Right renal cortex interstitium (tissue), 3 donors: Measurements from ENCODE around the gene INPP5A. TPM values are rescaled to one million over a fixed set of nuclear protein-coding genes. Genes with fewer than 3 reads are reported as not detected.

ENCODE experiments used
- DNase-seq, 3 donors: peaks; one replicate each; pipeline ENCODE4 v3.0.0-alpha.2; 2013; ENCODE audit warnings: low read depth in 3 of 3, low spot score in 2 of 3
- polyA plus RNA-seq, 3 donors: library from polyadenylated mRNA; unstranded; fragments of 120-200 nt; gene quantifications; one replicate each; pipeline ENCODE4 v1.2.1, GENCODE V29; 2013; ENCODE audit not compliant: insufficient read length in 3 of 3

The INPP5A gene
- polyA plus RNA-seq, 3 donors: 35.1 to 36.4 (median 35.4) TPM

DNA sequence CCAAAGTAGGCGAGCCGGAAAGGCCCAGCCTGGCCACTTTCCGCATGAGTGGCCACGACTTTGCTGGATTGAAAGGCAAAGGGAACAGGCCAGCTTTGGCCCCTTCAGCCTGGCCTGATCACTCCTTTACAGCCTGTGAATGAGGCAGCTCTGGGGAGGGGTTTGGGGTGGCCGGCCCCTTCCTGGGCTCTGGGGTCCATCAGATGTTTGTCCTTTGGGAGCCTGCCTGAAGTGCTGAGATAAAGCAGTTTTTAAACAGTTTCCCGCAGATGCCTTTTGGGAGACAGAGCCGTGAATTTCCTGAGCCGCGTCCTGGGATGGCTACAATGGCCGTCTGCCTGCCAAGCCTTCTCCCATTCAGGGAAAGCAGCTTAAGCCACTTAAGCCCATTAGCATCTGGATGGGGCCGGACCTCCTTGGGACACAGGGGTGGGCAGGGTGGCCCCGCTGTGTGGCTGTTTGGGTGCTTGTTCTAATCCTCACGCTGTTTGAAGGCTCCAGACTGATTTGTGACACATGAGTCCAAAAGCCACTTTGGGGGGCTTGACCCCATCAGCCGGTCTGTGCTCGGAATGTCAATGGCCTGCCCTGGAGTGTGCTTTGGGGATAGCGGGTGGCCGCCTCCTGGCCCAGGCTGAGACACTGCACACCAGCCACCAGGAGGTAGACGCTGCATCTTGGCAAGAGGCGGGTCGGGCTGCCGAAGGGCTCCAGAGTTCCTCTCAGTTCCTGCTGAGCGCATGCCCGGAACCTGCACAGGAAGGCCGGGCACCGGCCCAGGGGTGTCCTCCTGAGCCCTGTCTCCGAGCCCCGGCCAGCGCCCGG lies 209.4 kb downstream of the INPP5A start:
- DNase-seq: no peak

DNA sequence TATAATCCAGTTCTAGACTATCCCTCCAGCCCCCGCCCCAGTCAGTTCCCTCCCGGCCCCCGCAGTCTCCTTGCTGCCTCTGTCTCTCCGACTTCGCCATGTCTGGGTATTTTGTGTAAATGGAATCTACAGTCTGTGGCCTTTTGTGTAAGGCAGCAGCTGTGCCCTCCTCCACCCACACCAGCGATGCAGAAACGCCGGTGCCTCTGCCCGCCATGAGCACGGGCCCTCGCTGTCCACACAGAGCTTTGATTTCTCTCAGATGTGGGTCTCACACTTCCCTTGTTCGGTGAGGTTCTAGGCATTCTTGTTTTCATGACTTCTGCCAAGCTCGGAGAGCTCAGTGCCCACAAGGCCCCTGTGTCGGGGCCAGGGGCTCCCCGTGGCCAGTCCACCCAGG lies 210.5 kb downstream of the INPP5A start:
- DNase-seq: no peak

DNA sequence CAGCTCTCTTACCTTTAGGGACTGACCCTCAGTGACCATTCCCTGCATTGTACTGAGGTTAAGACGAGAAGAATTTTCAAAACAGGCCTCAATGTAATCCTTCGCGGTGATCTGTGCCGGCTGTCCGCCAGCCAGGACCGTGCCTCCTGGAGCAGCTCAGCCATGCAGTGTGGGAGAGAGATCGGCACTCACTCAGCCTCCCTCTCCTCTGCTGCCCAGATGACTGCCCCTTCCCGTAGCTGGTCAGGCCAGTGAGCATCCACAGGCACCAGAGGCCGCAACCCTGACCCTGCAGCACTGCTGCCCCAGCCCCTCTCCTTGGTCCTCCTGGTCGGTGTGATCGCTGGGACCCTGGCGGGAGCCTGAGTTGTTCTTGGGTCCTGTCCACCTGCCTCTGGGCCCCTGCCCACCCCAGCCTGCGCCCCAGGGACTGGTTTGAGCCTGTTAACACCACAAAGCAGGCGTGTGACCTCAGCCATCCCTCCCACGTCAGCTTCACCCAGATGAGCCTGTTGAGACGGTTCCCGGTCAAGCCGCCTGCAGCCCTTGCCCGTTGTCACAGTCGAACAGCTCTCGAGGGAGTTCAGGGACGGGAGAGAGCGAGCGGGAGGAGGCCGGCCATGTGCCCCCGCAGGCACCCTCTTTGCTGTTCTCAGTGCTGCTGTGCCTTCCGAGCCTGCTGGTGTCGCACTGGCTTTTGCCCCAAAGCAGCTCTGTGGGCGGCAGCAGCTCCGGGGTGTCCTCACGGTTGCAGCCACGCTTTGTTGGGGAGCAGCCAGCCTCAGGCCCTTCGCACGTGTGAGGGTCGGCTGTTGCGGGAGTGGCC lies 211.2 kb downstream of the INPP5A start:
- peak in 2 of 3 donors; percentile 14 to 34 for DNase-seq

DNA sequence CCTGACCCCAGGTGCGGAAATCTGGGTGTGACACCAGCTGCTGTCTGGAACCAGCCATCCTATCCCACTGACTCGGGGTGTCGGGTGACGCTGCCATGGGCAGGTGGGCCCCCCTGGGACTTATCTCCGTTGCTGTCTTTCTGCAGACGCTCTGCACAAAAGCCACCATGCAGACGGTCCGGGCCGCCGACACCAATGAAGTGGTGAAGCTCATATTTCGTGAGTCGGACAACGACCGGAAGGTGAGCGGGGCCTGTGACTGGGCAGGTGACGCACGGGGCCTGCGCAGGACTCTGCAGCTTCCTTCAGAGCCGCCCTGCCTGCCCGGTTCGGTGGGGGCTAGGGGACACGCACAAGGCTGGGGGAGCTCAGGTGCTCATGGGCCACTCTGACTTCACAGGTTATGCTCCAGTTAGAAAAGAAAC lies 211.8 kb downstream of the INPP5A start:
- no peak for DNase-seq

DNA sequence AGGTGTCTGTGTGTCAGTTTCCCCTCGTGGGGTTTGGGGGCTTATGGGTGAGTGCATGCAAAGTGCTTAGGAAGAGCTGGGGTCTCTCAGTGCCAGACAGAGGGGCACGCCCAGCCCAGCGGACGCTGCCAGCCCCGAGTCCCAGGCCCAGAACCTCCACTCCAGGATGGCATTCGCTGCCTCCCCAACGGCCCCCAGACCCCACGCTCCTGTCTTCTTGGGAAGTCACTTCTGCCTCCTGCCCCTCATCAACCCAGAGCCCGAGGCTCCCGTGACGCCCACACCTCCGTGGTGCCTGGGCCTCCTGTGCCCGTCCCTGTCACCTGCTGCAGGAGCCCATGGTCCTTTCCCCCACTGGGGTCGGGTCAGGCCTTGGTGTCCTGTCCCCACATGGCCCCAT lies 213.3 kb downstream of the INPP5A start:
- DNase-seq: no peak

DNA sequence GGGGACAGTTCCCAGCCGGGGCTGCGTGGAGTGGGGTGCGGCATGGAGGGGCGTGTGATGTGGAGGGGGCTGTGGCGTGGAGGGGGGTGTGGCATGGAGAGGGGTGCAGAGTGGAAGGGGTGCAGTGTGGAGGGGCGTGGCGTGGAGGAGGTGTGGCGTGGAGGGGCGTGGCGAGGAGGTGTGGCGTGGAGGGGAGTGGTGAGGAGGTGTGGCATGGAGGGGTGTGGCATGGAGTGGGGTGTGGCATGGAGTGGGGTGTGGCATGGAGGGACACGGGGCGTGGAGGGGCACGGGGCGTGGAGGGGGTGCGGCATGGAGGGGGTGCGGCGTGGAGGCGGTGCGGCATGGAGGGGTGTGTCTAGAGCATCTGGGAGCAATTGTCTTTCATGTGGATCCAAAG lies 214.8 kb downstream of the INPP5A start:
- DNase-seq: no peak

DNA sequence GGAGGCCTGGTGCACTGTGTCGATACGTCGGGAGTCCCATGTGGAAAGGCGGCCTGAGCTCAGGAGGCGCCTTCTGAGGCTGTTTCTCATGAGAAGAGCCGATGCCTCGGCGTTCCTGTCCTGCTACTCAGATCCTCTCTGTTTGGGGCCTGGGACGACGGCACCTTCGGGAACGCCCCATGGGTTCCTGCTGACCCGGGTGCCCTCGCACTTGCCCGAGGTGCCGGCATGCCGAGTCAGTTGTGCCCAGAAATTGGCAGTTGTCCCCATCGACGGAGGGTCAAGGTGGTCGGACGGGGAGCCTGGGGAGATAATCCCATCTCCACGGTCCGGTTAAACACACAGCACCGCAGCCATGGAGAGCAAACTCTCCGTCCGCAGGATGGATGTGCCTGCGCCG lies 215.4 kb downstream of the INPP5A start:
- DNase-seq: no peak

DNA sequence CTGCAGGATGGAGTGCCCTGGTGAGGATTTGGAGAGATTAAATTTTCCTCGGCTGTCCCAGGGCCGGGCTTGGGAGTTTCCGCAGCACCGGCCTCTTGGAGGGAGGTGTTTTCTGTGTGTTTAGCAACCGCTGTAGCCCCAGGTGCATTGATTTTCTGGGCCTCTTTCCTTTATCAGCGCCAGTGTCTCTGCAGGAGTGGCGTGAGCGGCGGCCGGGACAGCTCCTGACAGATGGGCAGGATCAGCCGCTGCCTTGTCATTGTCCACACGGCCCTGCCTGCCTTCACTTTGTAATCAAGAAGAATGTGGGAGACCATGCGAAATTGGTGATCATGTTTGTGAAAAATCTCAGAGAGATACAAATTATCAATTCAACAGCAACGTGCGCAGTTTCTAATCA lies 216.0 kb downstream of the INPP5A start:
- DNase-seq: no peak

DNA sequence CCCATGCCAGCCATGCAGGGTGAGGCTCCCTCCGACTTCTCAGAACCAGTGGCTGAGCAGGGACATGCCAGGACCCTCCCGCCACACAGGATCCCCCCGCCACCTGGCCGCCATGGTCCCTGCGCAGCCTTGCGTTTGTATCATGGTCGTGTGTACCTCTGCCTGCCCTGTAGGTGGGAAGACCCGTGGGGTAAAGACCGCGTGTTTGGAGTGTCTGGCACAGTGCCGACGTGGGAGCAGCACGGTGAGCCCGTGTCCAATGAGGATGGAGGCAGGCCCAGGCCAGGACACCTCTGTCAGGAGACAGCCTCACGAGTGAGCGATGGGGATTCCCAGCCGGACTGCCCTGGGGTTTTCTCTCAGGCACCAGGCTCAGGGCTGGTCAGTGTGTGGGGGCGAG lies 216.5 kb downstream of the INPP5A start:
- DNase-seq: no peak

DNA sequence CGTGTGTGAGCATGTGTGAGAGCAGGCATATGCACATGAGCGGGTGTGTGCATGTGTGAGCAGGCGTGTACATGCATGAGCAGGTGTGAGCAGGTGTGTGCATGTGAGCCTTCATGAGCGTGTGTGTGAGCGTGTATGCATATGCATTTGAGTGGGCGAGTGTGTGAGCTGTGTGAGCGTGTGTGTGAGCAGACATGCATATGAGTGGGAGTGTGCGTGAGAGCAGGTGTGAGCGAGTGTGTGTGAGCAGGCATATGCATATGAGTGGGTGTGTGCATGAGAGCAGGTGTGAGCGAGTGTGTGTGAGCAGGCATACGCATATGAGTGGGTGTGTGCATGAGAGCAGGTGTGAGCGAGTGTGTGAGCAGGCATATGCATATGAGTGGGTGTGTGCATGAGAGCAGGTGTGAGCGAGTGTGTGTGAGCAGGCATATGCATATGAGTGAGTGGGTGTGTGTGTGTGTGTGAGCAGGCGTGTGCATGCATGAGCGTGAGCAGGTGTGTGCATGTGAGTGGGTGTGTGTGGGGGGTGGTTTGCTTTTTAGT lies 217.7 kb downstream of the INPP5A start:
- no peak for DNase-seq

DNA sequence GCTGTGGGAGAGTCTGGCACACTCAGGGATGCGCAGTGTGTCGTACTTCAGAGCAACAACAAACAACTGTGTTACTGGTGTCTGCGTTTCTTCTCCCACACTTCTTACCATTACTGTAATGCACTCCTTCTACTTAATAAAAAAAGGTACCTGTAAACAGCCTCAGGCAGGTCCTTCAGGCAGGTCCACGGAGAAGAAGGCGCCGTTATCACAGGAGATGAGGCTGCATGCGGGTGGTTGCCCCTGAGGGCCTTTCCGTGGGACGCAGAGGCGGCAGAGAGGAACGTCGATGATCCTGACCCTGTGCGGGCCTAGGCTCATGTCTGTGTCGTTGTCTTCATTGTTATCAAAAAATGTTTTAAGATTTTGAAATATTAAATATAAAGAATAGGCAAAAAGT lies 219.0 kb downstream of the INPP5A start:
- DNase-seq: no peak

DNA sequence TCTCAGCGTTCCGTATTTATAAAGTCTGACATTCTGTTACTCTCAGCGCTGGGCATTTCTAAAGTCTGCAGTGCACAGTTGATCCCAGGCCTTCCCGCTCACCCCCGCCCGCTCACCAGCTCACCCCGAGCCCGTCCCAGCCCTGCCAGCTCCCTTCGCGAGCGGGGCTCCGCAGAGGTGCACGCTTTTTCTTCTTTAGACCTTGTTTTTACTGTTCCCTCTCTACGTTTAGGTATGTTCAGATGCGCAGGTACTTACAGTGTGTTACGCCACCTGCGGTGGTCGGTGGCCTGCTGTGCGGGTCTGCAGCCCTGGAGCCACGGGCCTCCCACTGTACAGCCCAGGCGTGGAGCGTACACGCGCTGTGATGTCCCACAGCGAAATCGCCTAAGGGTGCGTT lies 219.6 kb downstream of the INPP5A start:
- DNase-seq: no peak

DNA sequence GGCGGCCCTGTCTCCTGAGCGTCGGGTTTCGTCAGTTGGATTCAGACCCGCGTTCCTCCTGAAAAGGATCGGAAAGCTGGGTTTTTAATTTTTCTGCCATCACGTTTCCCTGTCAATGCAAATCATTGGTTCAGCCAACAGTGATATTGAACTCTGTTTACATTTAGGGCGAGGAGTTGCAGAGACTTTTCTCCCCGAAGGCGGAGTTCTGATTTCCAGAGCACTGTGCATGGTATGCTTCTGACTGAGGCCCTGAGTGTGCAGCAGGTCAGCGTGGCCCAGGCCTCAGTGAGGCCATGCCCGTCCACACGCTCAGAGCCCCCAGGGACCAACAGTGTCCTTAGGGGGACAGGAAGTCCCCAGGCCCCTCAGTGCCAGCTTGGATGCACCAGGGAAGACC lies 221.3 kb downstream of the INPP5A start:
- no peak for DNase-seq

DNA sequence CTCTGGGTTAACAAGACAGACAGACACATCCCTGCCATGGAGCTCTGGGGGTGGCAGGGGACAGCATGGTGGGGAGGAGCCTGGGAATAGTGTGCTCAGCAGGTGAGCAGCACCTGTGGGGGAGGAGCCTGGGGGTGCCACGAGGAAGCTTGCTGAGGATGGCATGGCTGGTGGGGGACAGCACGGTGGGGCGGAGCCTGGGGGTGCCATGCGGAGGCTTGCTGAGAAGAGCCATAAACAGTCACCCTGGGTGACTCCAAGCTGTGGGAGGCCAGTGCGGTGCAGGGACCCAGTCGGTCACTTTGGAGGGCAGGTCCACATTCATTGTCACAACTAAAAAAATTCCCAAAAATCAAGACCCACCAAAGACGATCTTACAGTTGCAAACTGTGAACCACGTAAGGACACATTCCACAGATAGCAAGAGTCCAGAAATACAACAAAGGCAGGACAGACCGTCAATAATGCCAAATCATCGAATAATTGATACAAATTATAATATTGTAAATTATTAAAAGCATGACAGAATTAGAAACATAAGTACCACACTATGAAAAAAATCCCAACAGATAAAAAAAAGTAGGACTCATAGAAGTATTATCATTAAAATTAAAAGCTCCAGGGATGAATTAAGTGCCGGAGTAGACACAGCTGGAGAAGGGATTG lies 223.9 kb downstream of the INPP5A start:
- no peak for DNase-seq

DNA sequence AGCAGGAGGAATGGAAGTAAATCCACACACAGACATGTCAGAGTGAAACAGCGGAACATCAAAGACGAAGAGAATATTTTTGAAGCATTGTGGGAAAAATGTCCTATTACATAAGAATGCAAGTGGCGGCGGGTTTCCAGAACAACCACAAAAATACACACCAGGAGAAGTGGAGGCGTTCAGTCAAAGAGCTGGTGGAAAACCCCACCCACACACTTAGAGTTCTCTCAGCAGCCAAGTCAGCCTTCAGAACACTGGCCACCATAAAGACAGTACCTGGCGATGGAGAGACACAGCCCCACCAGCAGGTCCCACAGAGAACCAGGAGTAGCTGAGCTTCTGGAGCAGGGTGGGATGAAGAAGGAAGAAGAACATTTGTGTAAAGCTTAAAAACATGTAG lies 224.7 kb downstream of the INPP5A start:
- DNase-seq: no peak

DNA sequence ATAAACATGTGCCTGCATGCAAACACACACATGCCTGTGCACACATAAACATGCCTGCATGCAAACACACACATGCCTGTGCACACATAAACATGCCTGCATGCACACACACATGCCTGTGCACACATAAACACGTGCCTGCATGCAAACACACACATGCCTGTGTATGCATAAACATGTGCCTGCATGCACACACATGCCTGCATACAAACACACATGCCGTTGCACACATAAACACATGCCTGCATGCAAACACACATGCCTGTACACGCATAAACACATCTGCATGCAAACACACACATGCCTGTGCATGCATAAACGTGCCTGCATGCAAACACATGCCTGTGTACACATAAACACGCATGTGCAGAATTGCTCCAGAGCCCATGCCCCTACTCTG lies 226.0 kb downstream of the INPP5A start:
- no peak for DNase-seq

DNA sequence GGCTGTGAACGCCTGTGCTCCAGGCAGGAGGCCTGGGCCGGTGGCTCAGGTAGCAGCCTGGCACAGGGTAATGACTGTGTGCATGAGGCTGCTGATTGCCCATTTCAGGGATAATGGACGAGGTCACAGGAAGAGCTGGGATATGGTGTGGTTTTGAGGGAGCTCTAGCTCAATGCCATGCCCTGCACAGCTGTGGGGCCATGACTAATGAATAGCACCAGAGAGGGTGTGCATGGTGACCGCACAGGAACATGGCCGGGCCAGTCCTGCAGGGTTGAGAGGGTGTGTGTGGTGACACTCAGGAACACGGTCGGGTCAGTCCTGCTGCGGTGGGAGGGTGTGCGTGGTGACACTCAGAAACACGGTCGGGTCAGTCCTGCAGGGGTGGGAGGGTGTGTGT lies 226.5 kb downstream of the INPP5A start:
- DNase-seq: no peak

DNA sequence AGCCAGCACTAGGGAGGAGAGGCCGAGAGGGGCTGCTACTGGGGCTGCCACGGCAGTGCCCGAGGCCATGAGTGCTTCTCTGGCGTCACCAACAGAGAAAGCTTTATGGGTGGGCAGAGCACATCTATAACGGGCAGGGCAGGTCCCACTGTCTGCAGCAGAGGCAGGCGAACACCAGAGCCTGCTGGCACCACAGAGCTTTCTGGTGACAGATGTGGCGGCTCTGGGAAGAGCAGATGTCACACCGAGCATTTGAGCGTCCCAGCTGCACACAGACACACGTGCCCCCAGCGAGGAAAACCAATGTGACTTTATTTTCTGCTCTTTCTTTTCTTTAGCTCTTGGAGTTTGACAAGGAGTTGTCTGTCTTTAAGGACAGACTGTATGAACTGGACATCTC lies 227.8 kb downstream of the INPP5A start:
- no peak for DNase-seq

DNA sequence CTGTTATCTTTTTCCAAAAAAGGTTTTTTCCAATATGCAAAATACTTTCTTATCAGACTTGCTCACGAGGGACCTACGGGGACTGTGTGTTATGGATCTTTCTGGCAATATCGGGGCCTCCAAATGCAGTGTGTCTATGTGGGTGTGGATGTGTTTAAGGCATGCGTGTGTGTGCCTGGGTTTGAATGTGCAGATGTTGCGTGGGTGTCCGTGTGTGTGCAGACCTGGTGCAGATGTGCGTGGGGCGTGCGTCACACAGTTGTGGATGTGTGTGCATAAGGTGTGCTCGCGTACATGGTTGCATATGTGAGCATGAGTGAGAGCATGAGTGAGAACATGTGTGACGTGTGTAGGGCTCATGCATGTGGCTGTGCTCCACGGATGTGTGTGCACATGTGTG lies 228.7 kb downstream of the INPP5A start:
- DNase-seq: no peak

DNA sequence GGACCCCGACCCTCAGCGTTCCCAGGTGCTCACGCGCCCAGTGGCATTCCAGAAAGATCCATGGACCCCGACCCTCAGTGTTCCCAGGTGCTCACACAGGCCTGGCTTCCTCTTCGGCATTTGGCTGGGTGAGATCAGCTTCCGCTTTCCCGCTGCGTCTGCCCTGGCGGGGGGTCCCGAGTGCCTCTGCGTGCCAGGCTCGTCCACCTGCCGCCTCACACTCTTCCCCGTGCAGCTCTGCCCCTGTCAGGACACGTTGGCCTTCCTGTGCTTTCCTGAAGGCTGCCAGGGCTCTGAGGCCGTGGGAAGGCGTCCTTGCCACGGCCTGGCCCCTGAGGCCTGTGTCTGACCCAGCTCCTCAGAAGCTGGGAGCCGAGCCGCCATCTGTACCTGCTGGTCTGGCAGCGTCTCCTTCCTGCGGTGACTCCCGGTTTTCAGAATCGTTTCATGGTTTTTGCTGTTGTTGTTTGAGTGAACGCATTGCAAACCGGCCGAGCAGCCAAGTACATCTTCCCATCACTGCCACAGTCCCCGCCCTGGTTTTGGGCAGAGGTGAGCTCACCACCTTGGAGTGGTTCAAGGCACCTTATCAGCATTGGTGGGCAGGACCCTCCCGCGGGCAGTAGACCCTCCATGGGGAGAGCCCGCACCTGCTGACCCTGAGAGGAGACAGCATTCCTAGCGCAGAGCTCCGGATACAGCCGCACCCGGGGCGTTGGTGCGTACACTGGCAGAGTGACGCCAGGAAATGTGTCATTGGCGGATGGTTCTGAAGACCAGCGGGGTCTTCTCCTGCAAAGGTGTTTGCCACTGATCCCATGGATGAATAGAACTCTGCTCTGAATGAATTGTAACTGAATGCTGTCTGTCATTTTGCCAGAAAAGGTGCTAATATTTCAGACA lies 231.0 kb downstream of the INPP5A start:
- no peak for DNase-seq
